ENCODE results near the gene DEFB112.

DEFB112 gene

DNA sequence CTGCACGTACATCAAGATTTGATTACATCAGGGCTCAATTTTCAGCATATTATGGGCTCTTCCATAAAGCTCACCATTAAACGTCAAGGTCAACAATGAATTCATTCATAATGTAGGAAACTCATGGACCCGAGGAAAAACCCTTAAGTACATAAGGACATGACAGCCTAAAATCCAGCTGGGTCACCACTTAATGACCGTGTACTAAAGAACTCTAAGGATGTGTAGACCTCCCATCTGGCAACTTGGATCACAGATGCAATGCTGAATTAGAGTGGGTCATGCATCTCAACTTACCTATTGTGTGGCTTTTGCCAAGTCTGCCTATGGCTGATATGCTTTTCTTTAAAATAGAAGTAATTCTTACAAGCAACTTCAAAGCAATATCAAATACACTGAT, 26.7 kb upstream of the DEFB112 start:
- H3K4me1 Mint-ChIP-seq, result no peaks in the 10 kb centered on the region
- H3K36me3 Mint-ChIP-seq (ENCODE audit: low read depth), result no peaks in the 10 kb centered on the region
- H3K4me3 Mint-ChIP-seq, result no peak overlapping the region
- TF ChIP-seq, protein P1, sequence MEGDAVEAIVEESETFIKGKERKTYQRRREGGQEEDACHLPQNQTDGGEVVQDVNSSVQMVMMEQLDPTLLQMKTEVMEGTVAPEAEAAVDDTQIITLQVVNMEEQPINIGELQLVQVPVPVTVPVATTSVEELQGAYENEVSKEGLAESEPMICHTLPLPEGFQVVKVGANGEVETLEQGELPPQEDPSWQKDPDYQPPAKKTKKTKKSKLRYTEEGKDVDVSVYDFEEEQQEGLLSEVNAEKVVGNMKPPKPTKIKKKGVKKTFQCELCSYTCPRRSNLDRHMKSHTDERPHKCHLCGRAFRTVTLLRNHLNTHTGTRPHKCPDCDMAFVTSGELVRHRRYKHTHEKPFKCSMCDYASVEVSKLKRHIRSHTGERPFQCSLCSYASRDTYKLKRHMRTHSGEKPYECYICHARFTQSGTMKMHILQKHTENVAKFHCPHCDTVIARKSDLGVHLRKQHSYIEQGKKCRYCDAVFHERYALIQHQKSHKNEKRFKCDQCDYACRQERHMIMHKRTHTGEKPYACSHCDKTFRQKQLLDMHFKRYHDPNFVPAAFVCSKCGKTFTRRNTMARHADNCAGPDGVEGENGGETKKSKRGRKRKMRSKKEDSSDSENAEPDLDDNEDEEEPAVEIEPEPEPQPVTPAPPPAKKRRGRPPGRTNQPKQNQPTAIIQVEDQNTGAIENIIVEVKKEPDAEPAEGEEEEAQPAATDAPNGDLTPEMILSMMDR (IDR thresholded peaks at IDR 0.05; ENCODE audit: unreplicated experiment in 3 of 3), result no peak
- no peak overlapping the region for H3K27ac Mint-ChIP-seq
- H3K27me3 Mint-ChIP-seq (ENCODE audit: low read depth), result peaks cover 7% of the 10 kb centered on the region
- H3K9me3 Mint-ChIP-seq, result no peaks in the 10 kb centered on the region

DNA sequence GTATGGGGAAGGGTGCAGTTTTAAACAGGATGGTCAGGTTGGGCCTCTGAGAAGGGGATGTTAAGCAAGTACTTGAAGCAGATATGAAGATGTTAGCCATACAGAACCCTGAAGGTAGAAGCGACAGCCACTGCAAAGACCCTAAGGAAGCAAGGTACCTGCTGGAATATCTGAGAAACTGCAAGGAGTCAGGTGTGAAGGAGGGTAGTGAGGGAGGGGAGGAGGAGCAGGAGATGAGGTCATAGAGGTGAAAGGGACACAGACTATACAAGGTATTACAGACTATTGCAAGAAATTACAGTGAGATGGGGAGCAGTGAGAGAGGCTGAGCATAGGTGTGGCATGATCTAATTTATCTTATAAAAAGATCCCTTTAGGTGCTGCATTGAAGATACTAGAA, 22.2 kb upstream of the DEFB112 start:
- Mint-ChIP-seq H3K4me3 (no peak overlapping the region), H3K27ac (no peak overlapping the region), H3K27me3 (ENCODE audit: low read depth) (peaks cover 4% of the 10 kb centered on the region), H3K36me3 (ENCODE audit: low read depth) (no peaks in the 10 kb centered on the region), H3K4me1 (no peaks in the 10 kb centered on the region), H3K9me3 (no peaks in the 10 kb centered on the region)
- TF ChIP-seq, protein P1 (IDR thresholded peaks at IDR 0.05; ENCODE audit: unreplicated experiment in 3 of 3), result no peak

GRCh38 chr6:50070101-50070500, 20.4 kb upstream of the DEFB112 start:
- Mint-ChIP-seq H3K9me3 (no peaks in the 10 kb centered on the region), H3K4me3 (no peak overlapping the region), H3K27me3 (ENCODE audit: low read depth) (peaks cover 4% of the 10 kb centered on the region), H3K36me3 (ENCODE audit: low read depth) (no peaks in the 10 kb centered on the region), H3K4me1 (no peaks in the 10 kb centered on the region), H3K27ac (no peak overlapping the region)
- TF ChIP-seq, protein P1 (IDR thresholded peaks at IDR 0.05; ENCODE audit: unreplicated experiment in 3 of 3), result no peak

GRCh38 chr6:50062051-50062450, 12.3 kb upstream of the DEFB112 start:
- TF ChIP-seq, protein P1 (IDR thresholded peaks at IDR 0.05; ENCODE audit: unreplicated experiment in 3 of 3), result peak in 1 of 3 experiments; percentile 19
- no peak overlapping the region for H3K4me3 Mint-ChIP-seq
- no peaks in the 10 kb centered on the region for H3K4me1 Mint-ChIP-seq
- H3K27ac Mint-ChIP-seq, result no peak overlapping the region
- H3K36me3 Mint-ChIP-seq (ENCODE audit: low read depth), result no peaks in the 10 kb centered on the region
- no peaks in the 10 kb centered on the region for H3K9me3 Mint-ChIP-seq
- H3K27me3 Mint-ChIP-seq (ENCODE audit: low read depth), result no peaks in the 10 kb centered on the region

GRCh38 chr6:50056242-50056641, 6.5 kb upstream of the DEFB112 start:
- H3K27ac Mint-ChIP-seq, result no peak overlapping the region
- H3K4me3 Mint-ChIP-seq, result no peak overlapping the region
- no peaks in the 10 kb centered on the region for H3K9me3 Mint-ChIP-seq
- TF ChIP-seq, protein P1 (IDR thresholded peaks at IDR 0.05; ENCODE audit: unreplicated experiment in 3 of 3), result no peak
- no peaks in the 10 kb centered on the region for H3K27me3 Mint-ChIP-seq (ENCODE audit: low read depth)
- H3K4me1 Mint-ChIP-seq, result no peaks in the 10 kb centered on the region
- H3K36me3 Mint-ChIP-seq (ENCODE audit: low read depth), result no peaks in the 10 kb centered on the region

- Mint-ChIP-seq H3K27me3 (ENCODE audit: low read depth) (peaks cover under 1% of the 10 kb centered on the region), H3K9me3 (no peaks in the 10 kb centered on the region), H3K36me3 (ENCODE audit: low read depth) (no peaks in the 10 kb centered on the region), H3K4me3 (no peak overlapping the region), H3K27ac (no peak overlapping the region), H3K4me1 (no peaks in the 10 kb centered on the region)
- TF ChIP-seq, protein P1 (IDR thresholded peaks at IDR 0.05; ENCODE audit: unreplicated experiment in 3 of 3), result no peak
Observed at GRCh38 chr6:50047026-50047425, 2.7 kb downstream of the DEFB112 start.
